Measurements from ENCODE around the gene FBXO8. TPM values are rescaled to one million over a fixed set of nuclear protein-coding genes. Genes with fewer than 3 reads are reported as not detected.

FBXO8 gene, protein sequence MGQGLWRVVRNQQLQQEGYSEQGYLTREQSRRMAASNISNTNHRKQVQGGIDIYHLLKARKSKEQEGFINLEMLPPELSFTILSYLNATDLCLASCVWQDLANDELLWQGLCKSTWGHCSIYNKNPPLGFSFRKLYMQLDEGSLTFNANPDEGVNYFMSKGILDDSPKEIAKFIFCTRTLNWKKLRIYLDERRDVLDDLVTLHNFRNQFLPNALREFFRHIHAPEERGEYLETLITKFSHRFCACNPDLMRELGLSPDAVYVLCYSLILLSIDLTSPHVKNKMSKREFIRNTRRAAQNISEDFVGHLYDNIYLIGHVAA
- total RNA-seq, result 10.3 and 11.9 TPM in 2 replicates

DNA sequence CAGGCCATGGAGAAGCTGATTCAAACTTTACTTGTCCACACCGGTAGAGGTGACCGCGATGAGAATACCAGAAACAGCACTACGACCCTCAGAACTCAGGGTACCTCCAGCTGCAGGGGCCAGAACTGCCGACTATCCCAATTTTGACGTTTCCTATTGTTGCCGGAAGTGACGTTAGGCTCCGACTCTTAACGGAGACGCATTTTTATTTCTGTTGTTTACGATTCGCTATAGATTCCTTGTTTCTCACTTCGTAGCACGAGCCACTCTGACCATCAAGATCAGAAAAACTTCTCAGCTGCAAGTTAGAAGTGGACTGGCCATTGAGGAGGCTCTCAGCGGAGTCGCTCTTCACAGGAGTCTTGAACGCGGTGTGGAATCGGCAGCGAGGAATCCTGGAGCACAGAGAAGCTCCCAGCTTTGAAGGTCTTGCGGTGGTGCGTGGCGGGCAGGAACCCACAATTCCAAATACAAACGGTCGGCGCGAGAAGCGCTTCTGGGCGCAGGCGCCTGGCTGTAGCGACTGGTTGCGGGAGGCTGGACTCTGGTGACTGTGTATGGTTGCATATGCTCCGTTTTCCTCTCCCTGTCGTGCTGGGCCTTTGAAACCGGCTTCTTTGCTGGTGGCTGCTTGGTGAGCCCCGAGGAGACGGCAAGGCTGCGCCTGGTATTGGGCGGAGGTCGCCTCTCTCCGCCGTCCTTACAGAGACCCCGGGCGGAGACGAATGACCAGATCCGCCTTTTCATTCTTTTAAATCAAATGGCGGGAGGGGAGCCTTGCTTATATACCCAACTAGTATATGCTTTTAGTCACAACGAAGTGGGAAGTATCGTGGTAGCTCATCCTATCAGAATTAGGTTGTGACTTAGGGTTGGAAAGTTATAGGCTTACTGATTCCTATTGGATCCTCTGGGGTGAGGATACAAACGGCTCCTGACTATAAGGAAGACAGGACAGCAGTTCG, at the start of gene FBXO8, which contains the start of gene CEP44:
TSS of gene FBXO8 (minus strand) at position 161 of the 965 bp plus-strand sequence. CDS start 20,575 bp downstream, outside the sequence.
TSS of gene CEP44 (plus strand) at position 405 of the 965 bp plus-strand sequence. CDS start 15,211 bp downstream, outside the sequence.

Other genes starting within 250 kb of the FBXO8 start
- 3.7 and 9.8 TPM in 2 replicates for gene CEP44, start 244 bp upstream of the FBXO8 start, total RNA-seq
- gene HPGD, start 238.8 kb upstream of the FBXO8 start, total RNA-seq, result 4.9 and 106 TPM in 2 replicates